ENCODE data around the gene CDKN2B.
A peak's percentile ranks its signal among the peaks of the same experiment; 100 is the strongest.

DNA sequence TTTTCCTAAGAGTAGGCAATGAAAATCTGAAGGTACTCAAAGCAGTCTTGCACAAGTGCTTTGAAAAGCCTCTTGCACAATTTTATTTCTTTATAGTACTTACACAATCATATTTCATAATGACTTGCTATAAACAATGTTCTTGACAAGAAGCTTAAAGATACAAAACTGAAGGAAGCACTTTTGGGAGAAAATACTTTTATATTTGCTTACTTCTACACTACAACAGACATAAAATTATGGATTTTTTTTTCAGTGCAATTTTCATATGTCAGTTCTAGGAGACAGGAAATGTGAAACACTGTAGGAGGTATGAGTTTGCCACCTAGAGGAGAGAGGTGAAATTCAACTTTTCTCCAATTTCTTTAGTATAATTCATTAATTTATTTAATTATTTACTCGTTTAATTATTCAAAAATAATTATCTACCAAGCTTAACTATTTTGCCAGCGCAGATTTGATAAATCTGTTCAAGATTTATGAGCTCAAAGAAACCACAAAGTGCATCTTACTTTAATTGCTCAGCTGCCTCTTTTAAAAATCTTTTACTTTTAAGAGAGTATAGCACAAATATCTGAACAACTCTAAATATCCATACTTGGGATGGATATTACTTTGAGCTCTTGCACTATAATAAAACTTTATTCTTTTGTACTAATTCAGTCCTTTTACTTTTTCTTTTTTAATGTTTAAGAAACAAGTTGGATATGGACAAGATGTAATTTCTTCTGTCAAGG, 29.0 kb upstream of the CDKN2B start:
- TF ChIP-seq, protein P1, sequence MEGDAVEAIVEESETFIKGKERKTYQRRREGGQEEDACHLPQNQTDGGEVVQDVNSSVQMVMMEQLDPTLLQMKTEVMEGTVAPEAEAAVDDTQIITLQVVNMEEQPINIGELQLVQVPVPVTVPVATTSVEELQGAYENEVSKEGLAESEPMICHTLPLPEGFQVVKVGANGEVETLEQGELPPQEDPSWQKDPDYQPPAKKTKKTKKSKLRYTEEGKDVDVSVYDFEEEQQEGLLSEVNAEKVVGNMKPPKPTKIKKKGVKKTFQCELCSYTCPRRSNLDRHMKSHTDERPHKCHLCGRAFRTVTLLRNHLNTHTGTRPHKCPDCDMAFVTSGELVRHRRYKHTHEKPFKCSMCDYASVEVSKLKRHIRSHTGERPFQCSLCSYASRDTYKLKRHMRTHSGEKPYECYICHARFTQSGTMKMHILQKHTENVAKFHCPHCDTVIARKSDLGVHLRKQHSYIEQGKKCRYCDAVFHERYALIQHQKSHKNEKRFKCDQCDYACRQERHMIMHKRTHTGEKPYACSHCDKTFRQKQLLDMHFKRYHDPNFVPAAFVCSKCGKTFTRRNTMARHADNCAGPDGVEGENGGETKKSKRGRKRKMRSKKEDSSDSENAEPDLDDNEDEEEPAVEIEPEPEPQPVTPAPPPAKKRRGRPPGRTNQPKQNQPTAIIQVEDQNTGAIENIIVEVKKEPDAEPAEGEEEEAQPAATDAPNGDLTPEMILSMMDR (IDR thresholded peaks at IDR 0.05 in 4 of 5, conservative IDR thresholded peaks at IDR 0.05 in 1 of 5), result peak in 4 of 5 experiments; percentile 29 to 58 (median 54)
- TF ChIP-seq POLR2A (IDR thresholded peaks at IDR 0.05), result no peak
